Measurements from ENCODE around the gene MAP1S.

DNA sequence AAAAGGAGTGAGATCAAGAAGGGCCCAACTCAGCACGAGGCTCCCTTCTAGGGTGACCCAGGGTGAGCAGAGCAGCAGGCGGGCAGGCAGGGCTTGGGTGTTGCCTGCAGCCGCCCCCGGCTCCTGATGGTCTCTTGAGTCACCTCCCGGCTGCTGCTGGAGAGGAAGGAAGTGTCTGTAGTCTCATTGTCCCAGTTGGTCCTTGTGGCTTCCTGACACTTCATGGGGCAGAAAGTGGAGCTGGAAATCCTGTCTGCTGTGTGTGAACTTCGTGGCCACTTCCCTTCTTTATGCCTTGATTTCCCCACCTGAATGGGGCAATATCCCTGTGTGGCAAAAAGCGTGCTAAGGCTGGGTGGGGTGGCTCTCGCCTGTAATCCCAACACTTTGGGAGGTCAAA, 2.5 kb downstream of the MAP1S start:
- no peak for TF ChIP-seq GATA2 (IDR thresholded peaks at IDR 0.05; ENCODE audit: low read depth, low read length)
- TF ChIP-seq GATA3 (IDR thresholded peaks at IDR 0.05; ENCODE audit: low read depth, low read length) = no peak
